Measurements from ENCODE around the gene COG5. TPM values are rescaled to one million over a fixed set of nuclear protein-coding genes. Genes with fewer than 3 reads are reported as not detected.
"Not testable (repeated sequence)": the region's sequence is repeated elsewhere in the genome, so short reads cannot be mapped to it uniquely, and the experiment has no call there.

Gene COG5
- total RNA-seq, 1 donor from 2014 or later = 55.7 TPM

GRCh38 chr7:107160389-107160788 lies 403.3 kb downstream of the COG5 start:
- no peak for DNase-seq (ENCODE audit: low spot score)
- intact Hi-C loops (cut with DNase I) = no loop called here
- no peak for ATAC-seq

GRCh38 chr7:107158028-107158427 lies 405.7 kb downstream of the COG5 start:
- no peak for ATAC-seq
- intact Hi-C loops (cut with DNase I) = no loop called here
- DNase-seq (ENCODE audit: low spot score) = no peak

- DNase-seq (ENCODE audit: low spot score) (no peak), ATAC-seq (no peak)
- intact Hi-C loops (cut with DNase I) = no loop called here
Measured at GRCh38 chr7:107157091-107157490, 406.6 kb downstream of the COG5 start.

GRCh38 chr7:107155726-107156125 lies 408.0 kb downstream of the COG5 start:
- ATAC-seq; intact Hi-C loops (cut with DNase I): not testable (repeated sequence)

GRCh38 chr7:107154826-107155225 lies 408.9 kb downstream of the COG5 start:
- intact Hi-C loops (cut with DNase I) = no loop called here
- no peak for DNase-seq (ENCODE audit: low spot score)
- no peak for ATAC-seq

More at GRCh38 chr7:107155726-107156125, 408.0 kb downstream of the COG5 start:
- not testable (repeated sequence) for DNase-seq (ENCODE audit: low spot score)

- intact Hi-C loops (cut with DNase I) = no loop called here
- DNase-seq (ENCODE audit: low spot score) = no peak
- no peak for ATAC-seq
Measured at GRCh38 chr7:107152011-107152410, 411.7 kb downstream of the COG5 start.

Other genes with a start within 250 kb of the COG5 start
- gene GPR22, start 93.9 kb downstream of the COG5 start, total RNA-seq = not detected
- gene DUS4L, start 51 bp upstream of the COG5 start, total RNA-seq = 6.6 TPM
- gene BCAP29, start 16.3 kb upstream of the COG5 start, total RNA-seq = 76.4 TPM
- 3.2 TPM for gene SLC26A4, start 96.9 kb upstream of the COG5 start, total RNA-seq
- 24.0 TPM for gene CBLL1, start 180.2 kb upstream of the COG5 start, total RNA-seq
- not detected for gene SLC26A3, start 239.3 kb upstream of the COG5 start, total RNA-seq